Fibroblast of lung (primary cell): ENCODE measurements around the gene PTPMT1. TPM values are rescaled to one million over a fixed set of nuclear protein-coding genes. Genes with fewer than 3 reads are reported as not detected.

ENCODE experiments used
- DNase-seq, 2 donors: peaks; one replicate each; pipeline versions ENCODE4 v3.0.0 to v3.0.0-alpha.2; 2010; ENCODE audit warnings: low read depth in 2 of 2
- H2AFZ ChIP-seq: 2 replicates; pipeline ENCODE4 v1.5.1; 2012; ENCODE audit warnings: low read length, control low read depth, inconsistent platforms
- H3K27ac ChIP-seq: 2 replicates; pipeline ENCODE4 v1.5.1; 2011; ENCODE audit warnings: low read length, control low read depth; ENCODE audit not compliant: insufficient read depth
- H3K27me3 ChIP-seq: 2 replicates; pipeline ENCODE4 v1.5.1; 2011; ENCODE audit warnings: mild to moderate bottlenecking, low read length; ENCODE audit not compliant: control insufficient read depth, insufficient read depth
- H3K36me3 ChIP-seq: 2 replicates; pipeline ENCODE4 v1.5.1; 2011; ENCODE audit warnings: low read length; ENCODE audit not compliant: control insufficient read depth, insufficient read depth
- H3K4me1 ChIP-seq: 2 replicates; pipeline ENCODE4 v1.5.1; 2011; ENCODE audit warnings: low read length; ENCODE audit not compliant: control insufficient read depth, insufficient read depth; ENCODE audit errors: extremely low read depth
- H3K4me2 ChIP-seq: 2 replicates; pipeline ENCODE4 v1.5.1; 2011; ENCODE audit warnings: low read length, control low read depth; ENCODE audit not compliant: insufficient read depth; ENCODE audit errors: extremely low read depth
- H3K4me3 ChIP-seq, 4 experiments: fragments of 200-600 bp in 1 of 4; sonication (generic) in 1 of 4; replicated peaks in 1 of 4; 2 replicates each; pipeline ENCODE4 v1.5.1; 2011 to 2016; ENCODE audit warnings: low read length in 4 of 4, low read depth in 3 of 4, mild to moderate bottlenecking in 3 of 4, control low read depth in 2 of 4, inconsistent platforms in 1 of 4, mixed read lengths in 1 of 4; ENCODE audit not compliant: insufficient read depth in 1 of 4; ENCODE audit errors: control extremely low read depth in 1 of 4
- H3K79me2 ChIP-seq: 2 replicates; pipeline ENCODE4 v1.5.1; 2012; ENCODE audit warnings: mild to moderate bottlenecking, low read length, inconsistent platforms; ENCODE audit not compliant: control insufficient read depth, insufficient read depth
- H3K9ac ChIP-seq: 2 replicates; pipeline ENCODE4 v1.5.1; 2011; ENCODE audit warnings: mild to moderate bottlenecking, low read length, control low read depth; ENCODE audit not compliant: insufficient read depth
- H3K9me3 ChIP-seq: 2 replicates; pipeline ENCODE4 v1.5.1; 2012; ENCODE audit warnings: low read depth, low read length; ENCODE audit not compliant: control insufficient read depth, insufficient read depth
- H4K20me1 ChIP-seq: 2 replicates; pipeline ENCODE4 v1.5.1; 2011; ENCODE audit warnings: low read length; ENCODE audit not compliant: control insufficient read depth, insufficient read depth; ENCODE audit errors: extremely low read depth
- CTCF ChIP-seq, 2 donors: IDR thresholded peaks in 1 of 2; conservative IDR thresholded peaks in 1 of 2; 1 replicate in 1 of 2; 2 replicates in 1 of 2; pipeline ENCODE4 v1.5.1; 2011 to 2012; ENCODE audit warnings: low read length in 2 of 2, control low read depth in 1 of 2, inconsistent platforms in 1 of 2, low read depth in 1 of 2, mild to moderate bottlenecking in 1 of 2
- EZH2 ChIP-seq: IDR thresholded peaks from 2 replicates; pipeline ENCODE4 v1.5.1; 2012; ENCODE audit warnings: low read length, control low read depth, mild to moderate bottlenecking; ENCODE audit errors: missing control alignments
- polyA minus RNA-seq: library from RNA; depleted of rRNA, polyadenylated mRNA; stranded (reverse); fragments of >200 nt; gene quantifications from 2 replicates; pipeline ENCODE4 v1.2.3, GENCODE V29; 2011; ENCODE audit warnings: low replicate concordance
- polyA plus RNA-seq, 2 donors: library from polyadenylated mRNA; depleted of rRNA in 1 of 2; stranded (reverse) in 1 of 2; unstranded in 1 of 2; fragments of >200 nt; gene quantifications; 2 replicates each; pipeline ENCODE4 v1.2.1, GENCODE V29; 2011 to 2012; ENCODE audit warnings: missing spikeins in 1 of 2
- total RNA-seq: library from RNA; depleted of rRNA; stranded (reverse); fragments of >200 nt; gene quantifications from 2 replicates; pipeline ENCODE4 v1.2.1, GENCODE V29; 2014

PTPMT1 gene
- total RNA-seq (58.6 and 84.9 TPM in 2 replicates), polyA plus RNA-seq (47.8 and 55.4 TPM in 2 replicates), polyA minus RNA-seq (12.2 and 20.1 TPM in 2 replicates)
- 63.1 and 71.9 TPM in 2 replicates for polyA plus RNA-seq (2012)

- peak; percentile 68 to 72 for DNase-seq
- Histone ChIP-seq H3K36me3 (peaks cover 3% of the 10 kb centered on the region), H3K4me3 (peak within 1 kb of the TSS; percentile 80 to 93 (median 86)), H2AFZ (peak within 1 kb of the TSS; percentile 83), H3K27me3 (no peaks in the 10 kb centered on the region), H3K79me2 (peaks cover 14% of the 10 kb centered on the region), H4K20me1 (no peaks in the 10 kb centered on the region), H3K4me2 (peak within 1 kb of the TSS; percentile 92), H3K27ac (peak within 1 kb of the TSS; percentile 72), H3K4me1 (no peaks in the 10 kb centered on the region), H3K9ac (peak within 1 kb of the TSS; percentile 93), H3K9me3 (no peaks in the 10 kb centered on the region)
- TF ChIP-seq EZH2 (no peak), CTCF (conservative IDR thresholded peaks at IDR 0.05 in 1 of 2, IDR thresholded peaks at IDR 0.05 in 1 of 2; ENCODE audit: low read depth in 1 of 2, low read length in 2 of 2) (no peak)
Measured at GRCh38 chr11:47565340-47566148, at the start of gene PTPMT1. Gene PTPMT1, plus strand, starts transcription at chr11:47565599. Its CDS starts 24 bp downstream, at chr11:47565623.

- Histone ChIP-seq H4K20me1 (peaks cover 1% of the 10 kb centered on the region), H3K4me2 (no peak overlapping the region)
Measured at GRCh38 chr11:47516155-47516554, 49.2 kb upstream of the PTPMT1 start.

More at GRCh38 chr11:47516155-47516554, 49.2 kb upstream of the PTPMT1 start:
- H3K27me3 ChIP-seq, result no peaks in the 10 kb centered on the region
- H3K9ac ChIP-seq, result no peak overlapping the region
- no peak overlapping the region for H2AFZ ChIP-seq
- no peaks in the 10 kb centered on the region for H3K9me3 ChIP-seq
- no peak for DNase-seq
- H3K4me1 ChIP-seq, result peaks cover 32% of the 10 kb centered on the region
- TF ChIP-seq CTCF (conservative IDR thresholded peaks at IDR 0.05 in 1 of 2, IDR thresholded peaks at IDR 0.05 in 1 of 2; ENCODE audit: low read depth in 1 of 2, low read length in 2 of 2), result no peak
- TF ChIP-seq EZH2, result no peak
- H3K79me2 ChIP-seq, result peaks cover 81% of the 10 kb centered on the region
- no peak overlapping the region for H3K27ac ChIP-seq
- H3K4me3 ChIP-seq, result no peak overlapping the region
- no peaks in the 10 kb centered on the region for H3K36me3 ChIP-seq
